ENCODE measurements around the gene GOSR2.

GRCh38 chr17:46922487-46922803, 515 bp upstream of the GOSR2 start:
- TF ChIP-seq POLR2AphosphoS5 (IDR thresholded peaks at IDR 0.05; ENCODE audit: low read depth, low read length) (no peak), REST (IDR thresholded peaks at IDR 0.05; ENCODE audit: insufficient read depth in 1 of 2, low read depth in 2 of 2, low read length in 2 of 2) (no peak), TAF1 (IDR thresholded peaks at IDR 0.05; ENCODE audit: borderline replicate concordance, insufficient read depth, low read length) (no peak), SIN3A (IDR thresholded peaks at IDR 0.05; ENCODE audit: borderline replicate concordance, insufficient read depth, low read length) (no peak)
